ENCODE results near the gene C1orf87. TPM values are rescaled to one million over a fixed set of nuclear protein-coding genes. Genes with fewer than 3 reads are reported as not detected.

Gene C1orf87
- polyA plus RNA-seq, 1 of the 3 experiments (the other 2 are of a cell fraction), result not detected

GRCh38 chr1:60066001-60066400 lies 7.6 kb downstream of the C1orf87 start:
- H3K27ac ChIP-seq (ENCODE audit: low read depth in 2 of 2, low read length in 1 of 2), result no peak overlapping the region
- CTCF ChIA-PET, result no interaction called here
- H3K27me3 ChIP-seq (ENCODE audit: insufficient read depth), result no peaks in the 10 kb centered on the region
- H3K36me3 ChIP-seq (replicated peaks in 1 of 2; ENCODE audit: control insufficient read depth in 1 of 2, insufficient read depth in 2 of 2, low read length in 1 of 2), result no peaks in the 10 kb centered on the region
- no peak overlapping the region for H3K9ac ChIP-seq
- peaks cover 5 to 7% of the 10 kb centered on the region in 2 experiments; a peak in 3 of 4 replicates for H3K4me1 ChIP-seq (ENCODE audit: control insufficient read depth in 1 of 2, insufficient read depth in 2 of 2, low read depth in 1 of 2, low read length in 1 of 2)
- peaks cover 25% of the 10 kb centered on the region for H3F3A ChIP-seq (replicated peaks; ENCODE audit: insufficient read depth)
- H3K79me2 ChIP-seq (ENCODE audit: insufficient read depth), result no peaks in the 10 kb centered on the region
- H4K20me1 ChIP-seq (ENCODE audit: insufficient read depth), result no peaks in the 10 kb centered on the region
- H3K4me3 ChIP-seq (ENCODE audit: low read depth in 2 of 2, low read length in 1 of 2), result no peak overlapping the region
- no peaks in the 10 kb centered on the region for H3K9me3 ChIP-seq
- no peaks in the 10 kb centered on the region for H3K9me2 ChIP-seq
- no peak overlapping the region for H2AFZ ChIP-seq (ENCODE audit: low read depth)
- 33% methylated on average over 1 of the region's 1 CpG for WGBS (ENCODE audit: low lambda C conversion rate)
- DNase-seq, result no peak
- TF ChIP-seq JUND (IDR thresholded peaks at IDR 0.05), result no peak
- H3K4me2 ChIP-seq, result no peak overlapping the region
- POLR2A ChIA-PET, result no interaction called here

- Histone ChIP-seq H3K27me3 (ENCODE audit: insufficient read depth) (no peaks in the 10 kb centered on the region), H3K27ac (ENCODE audit: low read depth in 2 of 2, low read length in 1 of 2) (no peak overlapping the region), H3K36me3 (replicated peaks in 1 of 2; ENCODE audit: control insufficient read depth in 1 of 2, insufficient read depth in 2 of 2, low read length in 1 of 2) (no peaks in the 10 kb centered on the region), H3K9me3 (no peaks in the 10 kb centered on the region), H4K20me1 (ENCODE audit: insufficient read depth) (no peaks in the 10 kb centered on the region), H3K4me2 (no peak overlapping the region), H3K79me2 (ENCODE audit: insufficient read depth) (no peaks in the 10 kb centered on the region), H3K4me3 (ENCODE audit: low read depth in 2 of 2, low read length in 1 of 2) (no peak overlapping the region), H3K9me2 (no peaks in the 10 kb centered on the region), H3K9ac (no peak overlapping the region), H3K4me1 (ENCODE audit: control insufficient read depth in 1 of 2, insufficient read depth in 2 of 2, low read depth in 1 of 2, low read length in 1 of 2) (peaks cover 5 to 7% of the 10 kb centered on the region in 2 experiments; a peak in 3 of 4 replicates), H2AFZ (ENCODE audit: low read depth) (no peak overlapping the region), H3F3A (replicated peaks; ENCODE audit: insufficient read depth) (peaks cover 25% of the 10 kb centered on the region)
- ChIA-PET POLR2A (no interaction called here), CTCF (no interaction called here)
- TF ChIP-seq SIN3A (IDR thresholded peaks at IDR 0.05; ENCODE audit: borderline replicate concordance, low read depth, low read length) (no peak), CTCF (IDR thresholded peaks at IDR 0.05) (no peak), REST (IDR thresholded peaks at IDR 0.05; ENCODE audit: low read depth, low read length) (no peak), CHD2 (IDR thresholded peaks at IDR 0.05; ENCODE audit: low read length, partially characterized antibody) (no peak), RFX5 (IDR thresholded peaks at IDR 0.05; ENCODE audit: low read length) (no peak), SMC3 (IDR thresholded peaks at IDR 0.05; ENCODE audit: low read depth, low read length) (no peak), RAD21 (IDR thresholded peaks at IDR 0.05; ENCODE audit: low read length) (no peak), USF1 (IDR thresholded peaks at IDR 0.05; ENCODE audit: borderline replicate concordance, low read depth) (no peak), RCOR1 (IDR thresholded peaks at IDR 0.05; ENCODE audit: low read length) (no peak), TCF12 (IDR thresholded peaks at IDR 0.05) (no peak), FOSL2 (IDR thresholded peaks at IDR 0.05; ENCODE audit: borderline replicate concordance, low read depth) (no peak)
- 89% methylated on average over 2 of the region's 2 CpGs for WGBS (ENCODE audit: low lambda C conversion rate)
- no peak for DNase-seq
These were observed 8.4 kb downstream of the C1orf87 start for GRCh38 chr1:60065199-60065598.

Measured in SK-N-SH (cell line).